ENCODE results near the gene NDUFV2. TPM values are rescaled to one million over a fixed set of nuclear protein-coding genes. Genes with fewer than 3 reads are reported as not detected.

Gene NDUFV2
- total RNA-seq, 4 donors from 2014 or later, result 66.3 to 161 (median 97.9) TPM

GRCh38 chr18:9065864-9066263 lies 36.6 kb upstream of the NDUFV2 start:
- TF ChIP-seq CTCF (IDR thresholded peaks at IDR 0.05; ENCODE audit: low read depth), result no peak

GRCh38 chr18:9066358-9066757 lies 36.1 kb upstream of the NDUFV2 start:
- TF ChIP-seq CTCF (IDR thresholded peaks at IDR 0.05; ENCODE audit: low read depth), result no peak

GRCh38 chr18:9066817-9067306 lies 35.6 kb upstream of the NDUFV2 start:
- TF ChIP-seq CTCF (IDR thresholded peaks at IDR 0.05; ENCODE audit: low read depth), result no peak

- TF ChIP-seq CTCF (IDR thresholded peaks at IDR 0.05; ENCODE audit: low read depth), result no peak
Observed at GRCh38 chr18:9067823-9068222, 34.7 kb upstream of the NDUFV2 start.

GRCh38 chr18:9068346-9068745 lies 34.2 kb upstream of the NDUFV2 start:
- TF ChIP-seq CTCF (IDR thresholded peaks at IDR 0.05; ENCODE audit: low read depth), result no peak

- no peak for TF ChIP-seq CTCF (IDR thresholded peaks at IDR 0.05; ENCODE audit: low read depth)
Observed at GRCh38 chr18:9069601-9070000, 32.9 kb upstream of the NDUFV2 start.

GRCh38 chr18:9070212-9070611 lies 32.3 kb upstream of the NDUFV2 start:
- TF ChIP-seq CTCF (IDR thresholded peaks at IDR 0.05; ENCODE audit: low read depth), result no peak

Measured in subcutaneous adipose tissue (tissue), 4 donors.